Measurements from ENCODE around the gene CDCA3. TPM values are rescaled to one million over a fixed set of nuclear protein-coding genes. Genes with fewer than 3 reads are reported as not detected.

The CDCA3 gene
- total and polyA plus RNA-seq, 2 of the 13 experiments (the other 11 are each of a cell fraction or from before 2014, with no cell fraction given), result 32.7 to 56.5 TPM

GRCh38 chr12:6890789-6891645 lies 39.9 kb upstream of the CDCA3 start (continued):
- TF ChIP-seq POGZ (CRISPR knock-in tag; IDR thresholded peaks at IDR 0.05) (peak; percentile 82), NR2C2 (CRISPR knock-in tag; IDR thresholded peaks at IDR 0.05; ENCODE audit: borderline replicate concordance) (peak; percentile 54; the same call in 1 of the 2 replicates), KAT7 (CRISPR knock-in tag; IDR thresholded peaks at IDR 0.05; ENCODE audit: borderline replicate concordance) (peak; percentile 79; the same call in 1 of the 2 replicates), RARA (CRISPR knock-in tag; IDR thresholded peaks at IDR 0.05) (peak; percentile 53; the same call in 1 of the 2 replicates), ZNF264 (CRISPR knock-in tag; IDR thresholded peaks at IDR 0.05) (peak; percentile 44; the same call in 1 of the 2 replicates), ZNF232 (CRISPR knock-in tag; IDR thresholded peaks at IDR 0.05; ENCODE audit: borderline replicate concordance) (peak; percentile 38; the same call in 1 of the 2 replicates), TGIF2 (CRISPR knock-in tag; IDR thresholded peaks at IDR 0.05) (peak; percentile 81), ZNF317 (CRISPR knock-in tag; IDR thresholded peaks at IDR 0.05) (peak; percentile 42; the same call in 1 of the 2 replicates), ASH2L (IDR thresholded peaks at IDR 0.05; ENCODE audit: insufficient read length, low read depth, low read length) (peak; percentile 56), ZFP62 (CRISPR knock-in tag; IDR thresholded peaks at IDR 0.05) (no peak), KLF15 (CRISPR knock-in tag; IDR thresholded peaks at IDR 0.05; ENCODE audit: borderline replicate concordance) (no peak), ZNF430 (CRISPR knock-in tag; IDR thresholded peaks at IDR 0.05) (peak; percentile 84), ZNF674 (CRISPR knock-in tag; IDR thresholded peaks at IDR 0.05; ENCODE audit: low read depth) (no peak), ZBTB2 (CRISPR knock-in tag; IDR thresholded peaks at IDR 0.05; ENCODE audit: low read depth) (peak; percentile 79; the same call in 1 of the 2 replicates), NCOA2 (CRISPR knock-in tag; IDR thresholded peaks at IDR 0.05) (no peak; the same call in 1 of the 2 replicates), ZNF12 (CRISPR knock-in tag; IDR thresholded peaks at IDR 0.05) (no peak), ZNF616 (CRISPR knock-in tag; IDR thresholded peaks at IDR 0.05; ENCODE audit: low read depth) (no peak), KLF6 (CRISPR knock-in tag; IDR thresholded peaks at IDR 0.05) (0 out of 2 replicates have a peak, but pooled peaks have one; percentile 40)
- TF ChIP-seq, protein P1, sequence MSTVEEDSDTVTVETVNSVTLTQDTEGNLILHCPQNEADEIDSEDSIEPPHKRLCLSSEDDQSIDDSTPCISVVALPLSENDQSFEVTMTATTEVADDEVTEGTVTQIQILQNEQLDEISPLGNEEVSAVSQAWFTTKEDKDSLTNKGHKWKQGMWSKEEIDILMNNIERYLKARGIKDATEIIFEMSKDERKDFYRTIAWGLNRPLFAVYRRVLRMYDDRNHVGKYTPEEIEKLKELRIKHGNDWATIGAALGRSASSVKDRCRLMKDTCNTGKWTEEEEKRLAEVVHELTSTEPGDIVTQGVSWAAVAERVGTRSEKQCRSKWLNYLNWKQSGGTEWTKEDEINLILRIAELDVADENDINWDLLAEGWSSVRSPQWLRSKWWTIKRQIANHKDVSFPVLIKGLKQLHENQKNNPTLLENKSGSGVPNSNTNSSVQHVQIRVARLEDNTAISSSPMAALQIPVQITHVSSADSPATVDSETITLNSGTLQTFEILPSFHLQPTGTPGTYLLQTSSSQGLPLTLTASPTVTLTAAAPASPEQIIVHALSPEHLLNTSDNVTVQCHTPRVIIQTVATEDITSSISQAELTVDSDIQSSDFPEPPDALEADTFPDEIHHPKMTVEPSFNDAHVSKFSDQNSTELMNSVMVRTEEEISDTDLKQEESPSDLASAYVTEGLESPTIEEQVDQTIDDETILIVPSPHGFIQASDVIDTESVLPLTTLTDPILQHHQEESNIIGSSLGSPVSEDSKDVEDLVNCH (CRISPR knock-in tag; IDR thresholded peaks at IDR 0.05), result no peak
- TF ChIP-seq, protein P2, sequence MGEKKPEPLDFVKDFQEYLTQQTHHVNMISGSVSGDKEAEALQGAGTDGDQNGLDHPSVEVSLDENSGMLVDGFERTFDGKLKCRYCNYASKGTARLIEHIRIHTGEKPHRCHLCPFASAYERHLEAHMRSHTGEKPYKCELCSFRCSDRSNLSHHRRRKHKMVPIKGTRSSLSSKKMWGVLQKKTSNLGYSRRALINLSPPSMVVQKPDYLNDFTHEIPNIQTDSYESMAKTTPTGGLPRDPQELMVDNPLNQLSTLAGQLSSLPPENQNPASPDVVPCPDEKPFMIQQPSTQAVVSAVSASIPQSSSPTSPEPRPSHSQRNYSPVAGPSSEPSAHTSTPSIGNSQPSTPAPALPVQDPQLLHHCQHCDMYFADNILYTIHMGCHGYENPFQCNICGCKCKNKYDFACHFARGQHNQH (CRISPR knock-in tag; IDR thresholded peaks at IDR 0.05), result peak; percentile 91; the same call in 1 of the 2 replicates
- TF ChIP-seq, protein P3, sequence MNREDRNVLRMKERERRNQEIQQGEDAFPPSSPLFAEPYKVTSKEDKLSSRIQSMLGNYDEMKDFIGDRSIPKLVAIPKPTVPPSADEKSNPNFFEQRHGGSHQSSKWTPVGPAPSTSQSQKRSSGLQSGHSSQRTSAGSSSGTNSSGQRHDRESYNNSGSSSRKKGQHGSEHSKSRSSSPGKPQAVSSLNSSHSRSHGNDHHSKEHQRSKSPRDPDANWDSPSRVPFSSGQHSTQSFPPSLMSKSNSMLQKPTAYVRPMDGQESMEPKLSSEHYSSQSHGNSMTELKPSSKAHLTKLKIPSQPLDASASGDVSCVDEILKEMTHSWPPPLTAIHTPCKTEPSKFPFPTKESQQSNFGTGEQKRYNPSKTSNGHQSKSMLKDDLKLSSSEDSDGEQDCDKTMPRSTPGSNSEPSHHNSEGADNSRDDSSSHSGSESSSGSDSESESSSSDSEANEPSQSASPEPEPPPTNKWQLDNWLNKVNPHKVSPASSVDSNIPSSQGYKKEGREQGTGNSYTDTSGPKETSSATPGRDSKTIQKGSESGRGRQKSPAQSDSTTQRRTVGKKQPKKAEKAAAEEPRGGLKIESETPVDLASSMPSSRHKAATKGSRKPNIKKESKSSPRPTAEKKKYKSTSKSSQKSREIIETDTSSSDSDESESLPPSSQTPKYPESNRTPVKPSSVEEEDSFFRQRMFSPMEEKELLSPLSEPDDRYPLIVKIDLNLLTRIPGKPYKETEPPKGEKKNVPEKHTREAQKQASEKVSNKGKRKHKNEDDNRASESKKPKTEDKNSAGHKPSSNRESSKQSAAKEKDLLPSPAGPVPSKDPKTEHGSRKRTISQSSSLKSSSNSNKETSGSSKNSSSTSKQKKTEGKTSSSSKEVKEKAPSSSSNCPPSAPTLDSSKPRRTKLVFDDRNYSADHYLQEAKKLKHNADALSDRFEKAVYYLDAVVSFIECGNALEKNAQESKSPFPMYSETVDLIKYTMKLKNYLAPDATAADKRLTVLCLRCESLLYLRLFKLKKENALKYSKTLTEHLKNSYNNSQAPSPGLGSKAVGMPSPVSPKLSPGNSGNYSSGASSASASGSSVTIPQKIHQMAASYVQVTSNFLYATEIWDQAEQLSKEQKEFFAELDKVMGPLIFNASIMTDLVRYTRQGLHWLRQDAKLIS (CRISPR knock-in tag; IDR thresholded peaks at IDR 0.05), result 0 out of 2 replicates have a peak, but pooled peaks have one; percentile 53

Measured in HepG2 (cell line).